GM08714 (cell line): ENCODE results near the gene TMEM14C.
"Not testable (repeated sequence)": the region's sequence is repeated elsewhere in the genome, so short reads cannot be mapped to it uniquely, and the experiment has no call there.

Experiments
- H3K4me3 ChIP-seq: fragments of 200-500 bp; sonication (Bioruptor generic); 2 replicates; pipeline ENCODE4 v1.5.1; 2014; ENCODE audit warnings: mild to moderate bottlenecking, low read length, inconsistent platforms
- ZNF274 ChIP-seq: IDR thresholded peaks from 2 replicates; pipeline ENCODE4 v1.6.1; 2012; ENCODE audit warnings: mild to moderate bottlenecking, low read depth, low read length

The TMEM14C gene

GRCh38 chr6:10736731-10737130 is 13.9 kb downstream of the TMEM14C start:
- TF ChIP-seq ZNF274: no peak
- no peak overlapping the region for H3K4me3 ChIP-seq

- no peak for TF ChIP-seq ZNF274
- no peak overlapping the region for H3K4me3 ChIP-seq
Measured at GRCh38 chr6:10740061-10740460, 17.2 kb downstream of the TMEM14C start.

GRCh38 chr6:10741643-10742042 is 18.8 kb downstream of the TMEM14C start:
- H3K4me3 ChIP-seq: not testable (repeated sequence)

GRCh38 chr6:10742251-10742650 is 19.4 kb downstream of the TMEM14C start:
- TF ChIP-seq ZNF274: no peak
- no peak overlapping the region for H3K4me3 ChIP-seq

- no peak for TF ChIP-seq ZNF274
Measured at GRCh38 chr6:10743515-10743914, 20.6 kb downstream of the TMEM14C start.

GRCh38 chr6:10745116-10745515 is 22.2 kb downstream of the TMEM14C start:
- TF ChIP-seq ZNF274: no peak

More at GRCh38 chr6:10743515-10743914, 20.6 kb downstream of the TMEM14C start:
- H3K4me3 ChIP-seq: no peak overlapping the region

GRCh38 chr6:10746915-10747250 is 24.0 kb downstream of the TMEM14C start:
- H3K4me3 ChIP-seq: peak overlapping the region; percentile 92
- TF ChIP-seq ZNF274: no peak

More at GRCh38 chr6:10745116-10745515, 22.2 kb downstream of the TMEM14C start:
- no peak overlapping the region for H3K4me3 ChIP-seq

GRCh38 chr6:10747251-10747972 is 24.5 kb downstream of the TMEM14C start, which contains the start of gene TMEM14B:
TSS of gene TMEM14B (plus strand) at chr6:10747805. CDS start at chr6:10749246, 1,441 bp downstream.
- peak within 1 kb of the TSS; percentile 100 for H3K4me3 ChIP-seq
- TF ChIP-seq ZNF274: no peak

- no peak for TF ChIP-seq ZNF274
- no peak overlapping the region for H3K4me3 ChIP-seq
Measured at GRCh38 chr6:10749734-10750133, 26.9 kb downstream of the TMEM14C start.

- H3K4me3 ChIP-seq: not testable (repeated sequence)
Measured at GRCh38 chr6:10750568-10750967, 27.7 kb downstream of the TMEM14C start.

- not testable (repeated sequence) for H3K4me3 ChIP-seq
Measured at GRCh38 chr6:10751757-10752156, 28.9 kb downstream of the TMEM14C start.

GRCh38 chr6:10756085-10756484 is 33.2 kb downstream of the TMEM14C start:
- TF ChIP-seq ZNF274: no peak
- no peak overlapping the region for H3K4me3 ChIP-seq

- H3K4me3 ChIP-seq: no peak overlapping the region
- no peak for TF ChIP-seq ZNF274
Measured at GRCh38 chr6:10759312-10759839, 36.5 kb downstream of the TMEM14C start.

GRCh38 chr6:10759884-10760329 is 37.0 kb downstream of the TMEM14C start:
- no peak overlapping the region for H3K4me3 ChIP-seq
- no peak for TF ChIP-seq ZNF274

- TF ChIP-seq ZNF274: no peak
- no peak overlapping the region for H3K4me3 ChIP-seq
Measured at GRCh38 chr6:10763006-10763405, 40.1 kb downstream of the TMEM14C start.

GRCh38 chr6:10769419-10769818 is 46.5 kb downstream of the TMEM14C start:
- H3K4me3 ChIP-seq: no peak overlapping the region
- no peak for TF ChIP-seq ZNF274
